ENCODE data around the gene ACSL3.
"Not testable (repeated sequence)": the region's sequence is repeated elsewhere in the genome, so short reads cannot be mapped to it uniquely, and the experiment has no call there.

The ACSL3 gene

DNA sequence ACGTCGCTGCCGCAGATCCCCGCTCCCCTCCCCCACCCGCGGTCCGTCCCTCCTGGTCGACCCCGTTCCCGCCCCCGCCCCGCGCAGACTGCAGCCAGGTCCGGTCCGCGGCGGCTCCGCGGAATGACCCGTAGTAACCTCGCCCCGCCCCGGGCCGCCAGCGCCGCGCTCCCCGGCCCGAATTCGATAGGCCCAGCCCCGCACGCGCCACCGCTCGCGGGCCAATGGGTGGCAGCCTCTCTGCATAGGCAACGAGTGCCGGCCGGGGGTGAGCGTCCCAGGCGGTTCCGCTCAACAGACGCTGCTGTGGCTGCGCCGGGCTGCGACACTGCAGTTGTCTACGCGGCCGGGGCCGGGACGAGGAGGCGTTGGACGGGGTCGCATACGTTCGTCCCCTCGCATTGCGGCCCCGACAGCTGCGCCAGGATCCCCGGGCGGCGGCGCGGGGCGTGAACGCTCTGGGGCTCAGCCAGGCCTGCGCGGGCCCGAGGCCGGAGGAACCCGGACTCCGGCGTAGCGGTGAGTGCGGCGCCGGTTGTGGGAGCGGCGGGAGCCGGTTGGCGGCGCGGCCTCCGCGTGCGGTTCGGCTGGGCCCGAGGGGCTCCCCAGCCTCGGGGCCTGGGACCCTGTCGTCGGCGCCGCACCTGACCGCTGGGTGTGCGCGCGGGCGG is at the start of gene ACSL3:
TSS of gene ACSL3 (plus strand) at position 297 of the 671 bp plus-strand sequence. CDS start 47,737 bp downstream, outside the sequence.
- FAIRE-seq, result no peak

DNA sequence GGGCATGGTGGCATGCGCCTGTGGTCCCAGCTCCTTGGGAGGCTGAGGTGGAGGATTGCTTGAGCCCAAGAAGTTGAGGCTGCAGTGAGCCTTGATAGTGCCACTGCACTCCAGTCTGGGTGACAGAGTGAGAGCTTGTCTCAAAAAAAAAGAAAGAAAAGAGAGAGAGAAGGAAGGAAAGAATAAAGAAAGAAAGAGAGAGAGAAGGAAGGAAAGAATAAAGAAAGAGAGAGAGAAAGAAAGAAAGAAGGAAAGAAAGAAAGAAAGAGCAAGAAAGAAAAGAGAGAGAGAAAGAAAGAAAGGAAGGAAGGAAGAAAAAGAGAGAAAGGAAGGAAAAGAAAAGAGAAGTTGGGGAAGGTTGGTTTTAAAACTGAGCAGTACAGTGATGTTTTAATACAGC is 49.0 kb upstream of the ACSL3 start:
- no peak for FAIRE-seq

DNA sequence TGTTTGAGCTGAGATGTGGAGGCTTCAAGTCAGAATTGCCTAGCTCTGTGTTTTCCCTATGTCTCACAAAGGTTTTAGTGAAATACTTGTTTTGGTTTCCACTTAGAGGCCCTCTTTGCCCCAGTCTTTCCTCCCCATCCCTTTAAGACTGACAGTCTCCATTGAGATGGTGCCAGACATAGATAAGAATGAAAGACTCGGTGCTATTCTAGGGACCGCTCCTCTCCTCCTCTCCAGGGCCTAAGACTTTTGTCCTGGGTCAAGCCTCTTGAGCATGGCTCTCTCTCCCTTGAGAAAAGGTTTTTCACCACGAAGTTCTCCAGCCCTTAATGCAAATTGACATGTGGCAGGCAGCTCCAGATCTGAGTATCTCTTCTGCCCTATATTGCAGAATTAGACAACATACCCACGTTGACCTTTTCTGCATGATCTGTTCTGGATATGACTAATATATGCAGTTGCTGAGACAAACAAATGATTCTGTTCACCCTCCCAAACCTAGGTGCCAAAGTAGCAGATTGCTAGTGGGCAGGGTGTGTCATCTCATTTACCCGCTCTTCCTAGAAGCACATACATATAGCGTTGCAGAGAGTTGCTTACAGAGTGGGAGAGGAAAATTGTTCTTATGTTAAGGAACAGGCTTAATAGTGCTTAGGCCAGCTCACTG is 47.5 kb upstream of the ACSL3 start:
- no peak for FAIRE-seq

DNA sequence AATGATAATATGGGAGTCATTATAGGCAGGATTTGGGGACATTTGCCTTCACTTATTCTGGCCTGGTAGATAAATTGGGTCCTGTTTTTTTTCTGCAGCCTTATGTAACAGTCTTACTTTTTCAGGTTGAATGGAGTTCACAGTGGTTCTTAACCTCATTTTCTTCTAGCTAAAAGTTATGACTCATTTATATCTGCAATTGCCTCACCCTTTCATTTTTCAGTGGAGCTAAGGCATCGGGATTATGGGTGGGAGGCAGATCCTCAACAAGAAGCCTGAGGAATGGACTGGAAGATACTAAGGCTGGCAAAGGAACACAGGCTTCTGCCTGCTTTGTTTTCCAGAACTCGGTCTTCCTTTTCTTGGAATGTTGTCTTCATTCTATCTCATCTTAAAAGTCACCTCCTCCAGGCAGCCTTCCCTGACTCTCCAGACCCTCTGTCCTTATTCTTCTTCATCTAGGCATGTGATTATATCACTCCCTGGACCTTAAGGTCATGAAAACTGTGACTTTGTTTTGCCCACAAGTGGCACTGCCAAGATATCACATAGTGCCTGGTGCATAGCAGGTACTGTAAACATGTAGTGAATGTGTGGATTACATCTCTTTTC is 41.0 kb upstream of the ACSL3 start:
- no peak for FAIRE-seq

DNA sequence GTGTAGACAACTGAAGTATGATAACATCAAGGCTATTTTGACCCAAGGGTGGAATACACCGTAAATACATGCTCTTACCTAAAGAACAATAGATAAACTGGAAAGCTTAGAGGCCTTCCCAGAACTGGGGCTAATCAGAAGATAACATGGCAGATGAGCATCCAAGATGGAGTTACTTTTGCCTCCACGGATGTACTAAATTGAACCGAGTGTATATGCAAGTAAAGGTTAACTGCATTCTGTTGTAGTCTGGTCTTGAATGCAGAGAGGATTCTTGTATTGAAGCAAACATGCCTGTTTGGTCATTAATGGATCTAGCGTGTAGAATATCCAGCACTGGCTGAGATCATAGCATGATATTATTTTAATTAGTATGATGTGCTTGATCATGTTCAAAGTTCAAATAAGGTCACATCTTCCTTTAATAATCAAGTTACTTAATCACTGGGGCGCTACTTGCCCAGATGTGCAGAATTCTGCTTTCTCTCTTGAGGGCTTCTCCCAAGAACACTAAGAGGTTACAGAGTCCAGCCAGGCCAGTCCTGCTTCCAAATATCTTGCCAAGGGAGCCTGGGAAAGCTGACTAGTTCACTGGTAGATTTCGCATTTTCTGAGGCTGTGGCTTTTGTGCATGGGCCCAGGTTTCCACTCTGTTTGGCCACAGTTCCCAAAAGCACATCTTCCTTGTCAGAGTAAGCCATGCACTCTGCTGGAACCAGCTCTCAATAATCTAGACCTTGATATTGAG is 37.5 kb upstream of the ACSL3 start:
- no peak for FAIRE-seq

DNA sequence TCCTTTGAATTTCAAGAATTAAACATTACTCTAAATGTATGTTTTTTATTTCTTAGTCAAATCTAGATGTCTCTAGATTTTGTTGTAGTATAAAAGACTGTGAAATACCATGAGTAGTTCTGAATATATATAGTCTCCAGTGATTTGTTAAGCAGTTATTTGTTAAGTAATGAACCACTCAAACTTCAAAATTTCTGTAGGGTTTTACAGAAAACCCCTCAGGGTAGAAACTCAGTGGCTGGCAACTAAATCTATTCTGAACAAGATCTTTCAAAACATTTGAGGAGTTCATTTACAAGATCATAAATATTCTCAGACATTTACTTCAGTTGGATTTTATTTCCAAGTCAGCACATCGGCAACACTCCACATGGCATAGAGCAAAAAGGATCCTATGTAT is 35.8 kb upstream of the ACSL3 start:
- no peak for FAIRE-seq

DNA sequence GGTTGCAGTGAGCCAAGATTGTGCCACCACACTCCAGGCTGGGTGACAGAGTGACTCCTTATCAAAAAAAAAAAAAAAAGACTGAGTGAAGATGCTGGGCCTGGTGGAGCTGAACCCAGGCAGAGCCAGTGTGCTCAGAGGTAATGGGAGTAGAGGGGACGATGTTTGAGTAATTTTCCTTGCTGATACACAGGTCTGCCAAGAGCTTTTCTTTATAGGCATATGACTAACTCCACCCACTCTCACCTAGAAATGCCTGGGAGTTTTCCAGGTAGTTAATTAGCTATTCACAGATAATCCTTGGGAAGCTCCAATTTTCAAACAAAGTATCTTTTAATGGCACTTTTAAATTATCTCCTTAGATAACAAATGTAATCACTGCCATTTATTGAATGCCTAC is 33.4 kb upstream of the ACSL3 start:
- FAIRE-seq, result no peak

DNA sequence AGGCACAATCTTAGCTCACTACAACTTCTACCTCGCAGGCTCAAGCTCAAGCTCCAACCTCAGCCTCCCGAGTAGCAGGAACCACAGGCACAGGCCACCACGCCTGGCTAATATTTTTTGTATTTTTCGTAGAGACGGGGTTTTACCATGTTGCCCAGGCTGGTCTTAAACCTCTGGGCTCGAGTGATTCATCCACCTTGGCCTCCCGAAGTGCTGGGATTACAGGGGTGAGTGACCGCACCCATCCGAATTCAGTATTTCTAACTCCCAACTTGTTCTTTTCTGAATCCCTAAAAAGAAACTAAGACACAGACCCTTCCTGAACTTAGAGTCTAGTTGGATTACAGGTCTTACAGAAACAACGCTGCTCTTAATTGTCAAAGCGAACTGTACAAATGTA is 32.3 kb upstream of the ACSL3 start:
- FAIRE-seq, result no peak

DNA sequence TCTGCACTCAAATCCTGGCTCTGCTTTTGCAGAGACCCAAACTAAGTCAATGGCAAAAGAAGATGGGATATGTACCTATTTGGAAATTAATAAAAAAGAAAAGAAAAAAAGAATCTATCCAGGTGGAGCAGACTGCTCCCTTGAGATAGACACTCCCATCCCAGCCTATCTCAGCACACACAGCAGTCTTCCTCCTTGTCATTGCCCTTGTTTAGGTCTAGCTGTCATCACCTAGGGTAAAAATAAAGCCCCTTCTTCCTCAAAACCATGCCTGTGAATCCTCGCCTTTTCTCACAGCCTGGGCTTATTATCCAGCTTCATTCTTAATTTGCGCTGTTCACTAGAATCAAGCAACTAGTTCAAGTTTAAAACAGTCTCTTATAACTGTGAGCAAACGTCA is 30.7 kb upstream of the ACSL3 start:
- no peak for FAIRE-seq

DNA sequence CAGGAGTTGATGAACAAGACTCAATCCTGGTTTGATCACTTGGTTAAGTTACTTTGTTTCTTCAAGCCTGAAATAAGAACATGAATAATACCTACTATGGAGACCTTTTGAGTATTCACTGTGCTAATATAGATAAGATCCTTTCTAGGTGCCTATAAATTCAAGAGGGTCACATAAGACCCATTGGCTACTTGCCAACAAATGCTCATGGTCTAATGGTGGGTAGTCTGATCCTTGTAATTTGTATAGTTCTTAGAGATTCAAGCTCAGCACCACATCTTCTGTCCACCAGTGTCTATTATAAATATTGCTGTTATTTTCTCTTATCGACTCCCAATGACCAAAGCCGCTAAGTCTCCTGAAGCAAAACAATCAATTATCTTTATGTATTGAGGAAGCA is 27.4 kb upstream of the ACSL3 start:
- FAIRE-seq, result no peak

DNA sequence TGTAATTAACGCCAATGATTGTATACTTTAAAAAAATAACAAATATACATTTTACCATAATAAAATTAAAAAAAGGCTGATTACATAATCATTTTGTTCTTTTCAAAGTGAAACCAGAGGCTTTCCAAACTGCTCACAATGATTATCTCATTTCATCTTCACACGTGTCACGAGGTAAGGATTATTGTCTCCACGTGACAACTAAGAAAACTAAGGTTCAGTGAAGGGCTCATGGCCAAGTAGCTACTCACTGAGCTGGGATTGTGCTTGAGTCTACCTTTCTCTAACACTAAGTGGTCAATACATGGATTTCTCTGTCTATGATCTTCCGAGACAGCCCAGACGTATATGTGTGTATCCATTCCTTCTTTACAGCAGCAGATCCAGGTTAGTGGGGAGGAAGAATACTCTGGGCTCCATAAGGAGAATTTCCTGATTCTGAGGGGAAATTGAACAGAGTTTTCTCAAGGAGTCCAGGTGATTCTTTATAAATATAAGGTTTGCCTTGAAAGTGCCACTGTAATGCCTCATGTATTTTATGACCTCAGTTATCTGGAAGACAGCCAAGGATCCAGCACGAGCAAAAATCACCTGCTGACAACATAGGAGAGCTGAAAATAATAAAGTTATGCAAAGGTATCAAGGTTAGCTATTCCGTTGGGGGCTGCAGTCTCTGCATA is 25.6 kb upstream of the ACSL3 start:
- no peak for FAIRE-seq

DNA sequence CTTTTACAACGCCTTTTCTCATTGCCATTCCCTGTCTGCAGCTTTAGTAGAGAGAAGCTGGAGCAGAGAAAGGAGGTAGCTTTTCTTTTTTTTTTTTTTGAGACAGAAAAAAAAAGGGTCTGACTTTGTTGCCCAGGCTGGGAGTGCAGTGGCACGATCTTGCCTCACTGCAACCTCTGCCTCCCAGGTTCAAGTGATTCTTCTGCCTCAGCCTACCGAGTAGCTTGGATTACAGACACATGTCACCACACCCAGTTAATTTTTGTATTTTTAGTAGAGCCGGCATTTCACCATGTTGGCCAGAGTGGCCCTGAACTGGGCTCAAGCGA is 25.0 kb upstream of the ACSL3 start:
- no peak for FAIRE-seq

DNA sequence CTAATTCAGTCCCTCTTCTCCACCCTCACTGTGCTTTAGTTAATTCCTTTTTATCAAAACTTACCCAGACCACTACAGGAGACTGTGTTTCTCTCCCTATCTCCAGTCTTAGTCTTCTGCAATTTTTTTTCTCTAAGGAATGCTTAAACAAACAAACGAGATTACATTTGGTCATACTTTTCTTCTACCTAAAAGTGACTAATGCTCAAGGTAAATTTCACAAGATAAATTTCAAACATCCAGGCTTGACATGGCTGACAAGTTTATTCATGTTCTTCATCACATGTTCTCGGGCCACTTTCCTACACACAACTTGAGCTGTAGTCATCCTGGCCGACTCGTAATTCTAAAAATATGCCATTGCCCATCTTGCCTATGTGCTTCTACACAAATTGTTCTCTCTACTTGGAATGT is 23.2 kb upstream of the ACSL3 start:
- FAIRE-seq, result no peak

DNA sequence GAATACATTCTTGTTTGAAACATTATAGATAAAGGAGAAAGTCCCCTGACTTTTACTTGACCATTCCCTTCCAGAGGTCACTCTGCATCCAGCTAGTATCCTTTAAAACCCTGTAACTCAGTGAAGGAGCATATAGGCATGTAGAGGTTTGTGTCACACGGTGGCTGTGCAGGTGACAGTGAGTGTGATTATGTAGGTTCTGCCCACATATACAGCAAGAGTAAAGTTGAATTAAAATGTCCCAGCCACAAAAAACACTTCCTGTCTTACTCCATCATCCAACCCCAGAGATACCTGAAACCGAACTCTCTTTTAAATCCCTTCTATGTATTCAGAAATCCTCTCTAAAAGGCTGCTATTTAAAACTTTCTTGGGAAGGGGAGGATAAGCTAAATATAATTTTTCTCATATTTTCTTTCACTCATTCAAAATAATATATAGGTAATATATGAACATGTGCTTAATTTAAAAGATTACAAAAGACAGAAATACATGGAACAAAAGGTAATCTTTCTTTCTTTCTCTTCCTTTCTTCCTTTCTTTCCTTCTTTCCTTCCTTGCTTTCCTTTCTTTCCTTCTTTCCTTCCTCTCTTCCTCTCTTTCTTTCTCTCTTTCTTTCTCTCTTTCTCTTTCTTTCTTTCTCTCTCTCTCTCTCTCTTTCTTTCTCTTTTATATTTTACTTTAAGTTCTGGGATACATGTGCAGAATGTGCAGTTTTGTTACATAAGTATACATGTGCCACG is 20.6 kb upstream of the ACSL3 start:
- no peak for FAIRE-seq

DNA sequence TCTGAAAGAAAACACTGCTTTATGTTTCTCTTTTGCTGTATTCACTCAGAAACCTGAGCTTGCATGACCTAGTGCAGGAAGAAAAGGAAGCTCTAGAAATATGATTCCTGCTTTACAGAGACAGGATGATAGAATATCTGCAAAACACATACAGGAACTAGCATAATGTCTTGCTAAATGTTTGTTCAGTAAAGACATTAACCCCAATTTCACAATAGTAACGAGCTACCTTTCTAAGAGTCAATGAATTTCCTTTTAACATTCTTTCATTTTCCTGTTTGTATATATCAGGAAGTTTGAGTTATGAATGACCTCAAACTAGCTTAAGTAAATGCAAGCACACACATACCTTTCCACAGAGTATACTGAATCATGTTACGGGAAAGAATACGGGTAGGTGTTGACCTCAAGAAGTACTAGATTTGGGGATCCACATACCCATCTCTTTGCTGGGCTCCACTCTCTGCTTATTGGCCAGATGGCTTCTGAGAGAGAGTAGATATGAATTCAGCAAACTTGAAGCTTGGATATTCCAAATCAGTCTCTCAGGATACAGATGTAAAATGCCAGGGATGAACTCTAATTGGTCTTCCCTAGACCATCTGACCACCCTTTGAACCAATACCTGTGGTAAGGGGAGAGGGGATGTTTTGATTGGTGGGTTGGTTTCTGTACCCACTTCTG is 18.2 kb upstream of the ACSL3 start:
- FAIRE-seq, result no peak

DNA sequence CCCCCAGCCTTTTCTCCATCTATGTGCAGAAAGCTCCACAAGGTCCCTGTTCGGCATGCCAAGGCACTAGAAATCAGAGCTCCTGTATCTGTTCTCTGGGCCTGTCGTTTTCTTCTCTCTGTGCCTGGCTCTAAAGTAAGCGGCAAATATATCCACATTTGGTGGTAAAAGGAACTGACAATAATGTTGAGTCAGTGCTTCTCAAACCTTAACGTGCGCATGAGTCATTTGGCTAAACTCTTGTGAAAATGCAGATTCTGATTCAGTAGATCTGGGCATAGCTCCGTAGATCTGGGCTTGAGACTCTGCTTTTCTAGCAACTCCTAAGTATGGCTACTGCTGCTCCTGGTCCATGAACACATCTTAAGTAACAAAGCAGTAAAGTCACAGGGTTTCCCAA is 16.5 kb upstream of the ACSL3 start:
- FAIRE-seq, result no peak

DNA sequence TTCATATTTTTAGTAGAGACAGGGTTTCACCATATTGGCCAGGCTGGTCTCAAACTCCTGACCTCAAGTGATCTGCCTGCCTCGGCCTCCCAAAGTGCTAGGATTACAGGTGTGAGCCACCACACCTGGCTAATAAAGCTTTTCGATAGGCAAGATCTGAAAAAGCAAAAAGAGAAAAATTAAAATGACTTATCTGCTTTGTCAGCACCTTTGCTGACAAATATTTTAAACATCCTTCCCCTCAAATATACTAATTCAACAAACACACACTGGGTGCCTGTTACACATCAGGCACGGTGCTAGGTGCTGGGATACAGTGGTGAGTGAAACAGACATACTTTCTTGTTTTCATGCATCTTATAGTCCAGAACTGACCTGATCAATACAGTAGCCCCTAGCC is 15.5 kb upstream of the ACSL3 start:
- FAIRE-seq, result not testable (repeated sequence)

DNA sequence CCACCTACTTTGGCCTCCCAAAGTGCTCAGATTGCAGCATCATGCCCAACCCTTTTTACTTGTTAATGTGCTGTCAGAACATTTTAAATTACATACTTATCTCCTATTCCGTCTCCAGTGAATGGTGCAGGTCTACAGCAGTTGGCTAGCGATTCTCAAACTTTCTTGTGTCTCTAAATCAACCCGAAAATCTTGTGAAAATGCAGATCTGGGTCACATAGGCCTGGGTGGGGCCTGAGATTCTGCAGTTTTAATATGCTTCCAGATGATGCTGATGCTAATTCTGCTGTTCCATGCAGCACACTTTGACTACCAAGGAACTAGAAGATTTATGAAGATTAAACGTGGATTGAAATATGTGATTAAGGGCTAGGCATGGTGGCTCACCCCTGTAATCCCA is 14.8 kb upstream of the ACSL3 start:
- FAIRE-seq, result no peak

DNA sequence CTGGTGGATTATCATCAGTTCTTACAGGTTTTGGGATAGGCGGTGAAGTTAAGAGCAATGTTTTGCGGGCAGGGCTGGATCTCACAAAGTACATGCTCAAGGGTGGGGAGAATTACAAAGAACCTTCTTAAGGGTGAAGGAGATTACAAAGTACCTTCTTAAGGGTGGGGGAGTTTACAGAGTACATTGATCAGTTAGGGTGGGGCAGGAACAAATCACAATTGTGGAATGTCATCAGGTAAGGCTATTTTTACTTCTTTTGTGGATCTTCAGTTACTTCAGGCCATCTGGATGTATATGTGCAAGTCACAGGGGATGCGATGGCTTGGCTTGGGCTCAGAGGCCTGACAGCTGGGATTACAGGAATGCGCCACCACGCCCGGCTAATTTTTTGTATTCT is 12.8 kb upstream of the ACSL3 start:
- FAIRE-seq, result not testable (repeated sequence)

DNA sequence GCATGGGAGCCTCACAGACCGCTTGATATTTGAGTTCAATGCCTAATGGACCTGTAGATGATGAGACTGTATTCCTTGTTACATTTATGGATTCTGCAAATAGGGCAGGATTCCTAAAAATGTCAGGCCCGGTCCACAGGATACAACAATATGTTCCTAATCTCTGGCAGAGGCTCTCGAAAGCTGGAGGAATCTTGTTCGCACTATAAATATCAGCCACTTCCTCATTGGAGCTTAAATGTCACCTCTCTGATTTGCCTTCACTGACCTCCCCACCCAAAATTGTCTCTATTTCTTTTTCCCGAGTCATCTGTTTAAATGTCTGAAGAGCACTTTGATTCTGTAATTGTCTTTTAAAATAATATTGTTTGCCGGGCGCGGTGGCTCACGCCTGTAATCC is 12.0 kb upstream of the ACSL3 start:
- FAIRE-seq, result no peak

DNA sequence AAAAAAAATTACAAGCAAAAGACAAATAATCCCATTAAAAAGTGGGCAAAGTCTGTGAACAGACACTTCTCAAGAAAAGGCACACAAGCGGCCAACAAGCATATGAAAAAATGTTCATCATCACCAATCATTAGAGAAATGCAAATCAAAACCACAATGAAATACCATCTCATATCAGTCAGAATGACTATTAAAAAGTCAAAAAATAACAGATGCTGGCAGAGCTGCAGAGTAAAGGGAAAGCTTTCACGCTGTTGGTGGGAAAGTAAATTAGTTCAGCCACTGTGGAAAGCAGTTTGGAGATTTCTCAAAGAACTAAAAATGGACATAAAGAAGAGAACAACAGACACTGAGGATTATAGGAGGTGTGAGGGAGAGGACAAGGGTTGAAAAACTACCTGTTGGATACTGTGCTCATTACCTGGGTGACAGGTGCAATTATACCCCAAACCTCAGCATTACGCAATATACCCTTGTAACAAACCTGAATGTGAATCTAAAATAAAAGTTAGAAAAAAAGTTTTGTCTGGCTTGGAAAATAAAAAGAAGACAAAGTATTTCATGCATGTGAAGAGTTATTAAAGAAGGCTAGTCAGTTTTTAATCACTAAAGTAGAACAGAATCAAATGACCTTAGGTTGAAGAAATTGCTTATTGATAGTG is 8.7 kb upstream of the ACSL3 start:
- no peak for FAIRE-seq
